Peyer's patch (tissue), 4 donors: ENCODE data around the gene NDUFS8.

Experiments used
- POLR2A ChIP-seq, 2 donors: fragments of 450-650 bp; IDR thresholded peaks; one replicate each; pipeline ENCODE4 v1.5.1; 2017; ENCODE audit warnings: antibody characterized with exemption in 2 of 2, mild to moderate bottlenecking in 2 of 2, moderate library complexity in 2 of 2
- TF ChIP-seq, protein P1 (sequence below), 6 experiments: fragments of 450-650 bp in 4 of 6; fragments of 200-600 bp in 2 of 6; sonication (generic) in 1 of 6; IDR thresholded peaks; one replicate each; pipeline ENCODE4 v1.5.1; 2017 to 2019; ENCODE audit warnings: antibody characterized with exemption in 6 of 6, mild to moderate bottlenecking in 3 of 6, moderate library complexity in 1 of 6

DNA sequence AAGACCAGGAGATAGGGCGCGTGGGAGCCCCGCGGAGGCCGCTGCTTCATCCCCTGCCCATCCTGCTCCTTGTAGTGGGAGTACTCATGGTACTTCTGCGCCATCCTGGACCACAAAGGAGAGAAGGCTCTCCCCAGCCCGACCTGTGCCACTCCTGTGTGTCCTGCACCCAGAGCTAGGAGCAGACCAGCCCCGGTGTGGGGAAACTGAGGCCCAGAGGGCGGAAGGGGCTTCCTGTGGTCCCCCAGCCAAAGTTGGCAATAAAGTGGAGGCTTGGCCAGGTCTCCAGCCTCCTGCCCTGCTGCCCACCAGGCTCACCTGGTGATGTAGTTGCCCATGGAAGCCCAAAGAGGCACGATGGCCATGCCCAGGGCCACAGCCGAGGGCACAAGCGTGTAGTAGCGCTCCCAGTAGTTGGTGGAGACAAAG lies 31.3 kb upstream of the NDUFS8 start:
- TF ChIP-seq, protein P1, sequence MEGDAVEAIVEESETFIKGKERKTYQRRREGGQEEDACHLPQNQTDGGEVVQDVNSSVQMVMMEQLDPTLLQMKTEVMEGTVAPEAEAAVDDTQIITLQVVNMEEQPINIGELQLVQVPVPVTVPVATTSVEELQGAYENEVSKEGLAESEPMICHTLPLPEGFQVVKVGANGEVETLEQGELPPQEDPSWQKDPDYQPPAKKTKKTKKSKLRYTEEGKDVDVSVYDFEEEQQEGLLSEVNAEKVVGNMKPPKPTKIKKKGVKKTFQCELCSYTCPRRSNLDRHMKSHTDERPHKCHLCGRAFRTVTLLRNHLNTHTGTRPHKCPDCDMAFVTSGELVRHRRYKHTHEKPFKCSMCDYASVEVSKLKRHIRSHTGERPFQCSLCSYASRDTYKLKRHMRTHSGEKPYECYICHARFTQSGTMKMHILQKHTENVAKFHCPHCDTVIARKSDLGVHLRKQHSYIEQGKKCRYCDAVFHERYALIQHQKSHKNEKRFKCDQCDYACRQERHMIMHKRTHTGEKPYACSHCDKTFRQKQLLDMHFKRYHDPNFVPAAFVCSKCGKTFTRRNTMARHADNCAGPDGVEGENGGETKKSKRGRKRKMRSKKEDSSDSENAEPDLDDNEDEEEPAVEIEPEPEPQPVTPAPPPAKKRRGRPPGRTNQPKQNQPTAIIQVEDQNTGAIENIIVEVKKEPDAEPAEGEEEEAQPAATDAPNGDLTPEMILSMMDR (IDR thresholded peaks at IDR 0.05) = no peak
- no peak for TF ChIP-seq POLR2A (IDR thresholded peaks at IDR 0.05)
